ENCODE results near the gene SAXO2.
"Not testable (repeated sequence)": the region's sequence is repeated elsewhere in the genome, so short reads cannot be mapped to it uniquely, and the experiment has no call there.

The SAXO2 gene

GRCh38 chr15:82288202-82288601, 25.6 kb downstream of the SAXO2 start:
- DNase-seq = not testable (repeated sequence)

DNA sequence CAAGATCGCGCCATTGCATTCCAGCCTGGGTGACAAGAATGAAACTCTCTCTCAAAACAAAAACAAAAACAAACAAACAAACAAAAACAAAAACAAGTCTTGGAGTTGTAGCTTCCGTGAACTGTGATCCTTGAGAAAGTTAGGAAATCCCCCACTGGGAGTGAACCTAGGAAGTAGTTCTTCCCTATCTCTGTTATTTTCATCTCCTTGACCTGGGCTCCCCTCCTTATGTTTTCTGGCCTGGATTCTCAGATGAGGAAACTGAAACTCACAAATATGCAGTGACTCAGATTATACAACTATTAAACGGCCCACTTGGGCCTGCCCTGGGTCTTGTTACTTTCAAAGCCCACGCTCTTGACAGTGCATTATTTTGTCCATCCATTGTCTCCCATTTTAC, 29.7 kb downstream of the SAXO2 start:
- DNase-seq = no peak

DNA sequence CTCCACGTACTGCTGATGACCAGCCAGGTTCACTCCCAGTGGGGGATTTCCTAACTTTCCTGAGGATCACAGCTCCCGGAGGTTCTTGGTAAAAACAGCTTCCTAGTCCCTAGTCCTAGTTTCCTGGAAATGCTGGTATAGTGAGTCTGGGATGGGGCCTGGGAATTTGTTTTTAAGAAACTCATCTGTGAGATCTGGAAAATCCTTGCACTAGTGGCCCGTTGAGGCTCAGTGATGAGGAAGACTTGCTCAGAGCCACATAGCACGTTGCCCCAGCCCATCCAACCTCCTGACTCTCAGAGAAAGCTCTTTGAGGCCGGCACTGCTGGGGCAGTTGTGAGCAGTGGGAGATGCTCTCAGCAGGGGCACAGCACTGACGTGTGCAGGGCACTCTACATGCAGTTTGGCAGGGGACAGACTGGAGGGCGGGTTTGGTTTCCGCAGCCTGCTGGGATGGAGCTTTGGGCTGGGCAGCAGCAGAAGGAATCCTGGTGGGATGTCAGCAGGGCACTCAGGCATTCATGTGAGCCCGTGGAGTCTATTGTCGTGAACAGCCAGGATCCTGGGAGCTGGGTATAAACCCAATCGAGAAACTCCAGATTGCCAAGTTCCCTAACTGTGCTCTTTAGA, 31.6 kb downstream of the SAXO2 start:
- no peak for DNase-seq

DNA sequence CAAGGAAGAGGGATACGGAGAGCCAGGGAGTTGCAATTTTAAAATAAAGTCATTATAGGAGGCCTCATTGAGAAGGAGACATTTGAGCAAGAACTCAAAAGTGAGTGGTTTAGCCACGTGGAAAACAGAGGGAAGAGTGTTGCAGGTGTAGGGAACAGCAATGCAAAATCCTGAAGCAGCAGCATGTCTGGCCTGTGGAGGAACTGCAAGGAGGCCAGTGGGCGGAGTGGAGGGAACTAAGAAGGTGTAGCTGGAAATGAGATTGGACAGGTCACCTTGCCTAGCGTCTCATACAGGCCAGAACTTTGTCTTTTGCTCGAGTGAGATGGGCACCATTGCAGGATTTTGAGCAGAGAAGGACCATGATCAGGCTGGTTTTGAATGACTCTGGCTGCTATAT, 34.9 kb downstream of the SAXO2 start:
- no peak for DNase-seq

GRCh38 chr15:82298032-82298431, 35.4 kb downstream of the SAXO2 start:
- no peak for DNase-seq

DNA sequence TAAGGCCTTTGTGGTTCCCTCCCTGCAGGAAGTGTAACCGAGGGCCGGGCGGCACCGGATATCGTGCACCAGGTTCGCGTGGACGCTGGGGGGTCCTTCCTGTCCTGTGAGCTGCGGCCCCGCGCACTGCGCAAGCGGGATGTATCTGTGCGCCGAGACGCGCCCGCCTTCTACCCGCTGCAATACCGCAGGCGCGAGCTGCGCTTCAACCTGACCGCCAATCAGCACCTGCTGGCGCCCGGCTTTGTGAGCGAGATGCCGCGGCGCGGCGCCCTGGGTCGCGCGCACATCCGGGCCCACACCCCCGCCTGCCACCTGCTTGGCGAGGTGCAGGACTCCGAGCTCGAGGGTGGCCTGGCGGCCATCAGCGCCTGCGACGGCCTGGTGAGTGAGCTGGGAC, 35.9 kb downstream of the SAXO2 start:
- no peak for DNase-seq

- not testable (repeated sequence) for DNase-seq
Observed at GRCh38 chr15:82299511-82299914, 36.9 kb downstream of the SAXO2 start.

GRCh38 chr15:82300326-82300725, 37.7 kb downstream of the SAXO2 start:
- DNase-seq = not testable (repeated sequence)

- no peak for DNase-seq
Observed at GRCh38 chr15:82300883-82301282, 38.3 kb downstream of the SAXO2 start.

- DNase-seq = no peak
Observed at GRCh38 chr15:82301296-82302016, 38.8 kb downstream of the SAXO2 start.

DNA sequence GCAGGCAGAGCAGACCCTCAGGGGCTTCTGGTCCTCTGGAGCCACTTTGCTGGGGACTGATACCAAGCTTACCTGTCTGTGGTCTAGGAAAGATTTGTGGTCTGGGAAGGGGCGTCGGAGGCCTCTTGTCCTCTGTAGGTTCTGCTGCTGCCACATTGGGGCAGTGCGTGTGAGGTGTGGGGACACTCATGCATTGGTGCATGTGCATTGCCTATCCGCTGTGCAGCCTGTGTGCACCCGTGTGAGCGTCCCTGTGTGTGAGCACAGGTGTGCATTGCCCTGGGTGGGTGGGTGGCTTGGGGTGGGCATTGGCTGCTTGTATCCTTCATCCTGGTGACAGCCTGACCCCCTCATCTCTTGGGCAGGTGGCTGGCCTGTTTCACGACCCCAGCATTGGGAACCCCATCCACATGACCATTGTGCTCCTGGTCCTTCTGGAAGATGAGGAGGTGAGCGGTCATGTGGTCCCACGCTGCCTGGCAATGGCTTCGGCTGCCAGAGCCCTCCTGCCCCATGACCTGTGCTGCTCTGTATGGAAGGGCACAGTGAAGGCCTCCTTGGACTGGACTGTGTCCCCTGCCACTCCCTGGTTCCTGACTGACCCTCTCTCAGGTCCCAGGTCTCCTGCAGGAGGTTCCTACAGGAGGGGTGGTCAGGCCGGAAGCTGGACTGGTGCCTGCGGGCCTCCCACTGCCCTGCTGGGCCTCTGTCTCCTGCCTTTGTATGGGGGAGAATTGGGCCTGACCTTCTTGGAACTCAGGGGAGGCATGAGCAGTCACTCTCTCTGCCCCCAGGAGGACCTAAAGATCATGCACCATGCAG, 41.5 kb downstream of the SAXO2 start:
- no peak for DNase-seq

GRCh38 chr15:82304778-82305090, 42.1 kb downstream of the SAXO2 start:
- DNase-seq = no peak

- no peak for DNase-seq
Observed at GRCh38 chr15:82305621-82306048, 43.0 kb downstream of the SAXO2 start.

- no peak for DNase-seq
Observed at GRCh38 chr15:82306791-82307713, 44.4 kb downstream of the SAXO2 start.

GRCh38 chr15:82307714-82308081, 45.1 kb downstream of the SAXO2 start:
- no peak for DNase-seq

GRCh38 chr15:82309802-82310201, 47.2 kb downstream of the SAXO2 start:
- DNase-seq = no peak

GRCh38 chr15:82311321-82311720, 48.7 kb downstream of the SAXO2 start:
- DNase-seq = not testable (repeated sequence)

DNA sequence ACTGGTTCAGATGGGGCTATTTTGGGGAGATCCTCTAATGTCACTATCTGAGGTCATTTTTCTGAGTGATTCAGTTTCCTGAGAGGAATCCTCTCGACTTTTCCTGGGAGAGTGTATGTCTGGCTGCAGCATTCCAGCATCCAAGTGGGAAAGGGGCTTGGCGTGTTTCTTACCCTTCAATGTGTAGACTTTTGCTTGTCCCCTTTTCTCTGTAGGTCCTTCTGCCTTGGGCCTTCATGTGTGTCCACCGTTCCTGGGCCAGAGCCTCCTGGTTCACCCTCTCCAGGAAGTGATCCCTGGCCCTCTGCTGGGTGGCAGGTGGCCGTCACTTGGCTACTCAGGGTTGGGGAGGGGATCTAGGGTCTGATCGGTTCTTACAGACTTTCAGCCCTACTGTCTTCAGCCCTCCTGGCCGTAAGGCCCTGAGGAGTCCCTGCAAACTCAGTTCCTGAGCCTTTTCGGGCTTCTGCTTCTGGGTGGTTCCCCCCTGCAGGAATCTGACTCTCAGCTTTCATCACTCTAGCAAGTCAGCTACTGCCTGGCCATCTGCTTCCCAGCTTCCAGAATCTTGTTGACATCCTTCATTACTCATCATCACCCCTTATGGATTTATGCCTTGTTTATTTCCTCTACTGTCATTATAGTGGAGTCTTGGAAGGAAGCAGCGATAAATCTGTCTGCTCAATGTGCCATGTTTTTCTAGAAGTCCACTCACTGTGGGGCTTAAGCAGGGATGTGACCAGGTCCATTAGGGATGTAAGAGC, 50.1 kb downstream of the SAXO2 start:
- no peak for DNase-seq

DNA sequence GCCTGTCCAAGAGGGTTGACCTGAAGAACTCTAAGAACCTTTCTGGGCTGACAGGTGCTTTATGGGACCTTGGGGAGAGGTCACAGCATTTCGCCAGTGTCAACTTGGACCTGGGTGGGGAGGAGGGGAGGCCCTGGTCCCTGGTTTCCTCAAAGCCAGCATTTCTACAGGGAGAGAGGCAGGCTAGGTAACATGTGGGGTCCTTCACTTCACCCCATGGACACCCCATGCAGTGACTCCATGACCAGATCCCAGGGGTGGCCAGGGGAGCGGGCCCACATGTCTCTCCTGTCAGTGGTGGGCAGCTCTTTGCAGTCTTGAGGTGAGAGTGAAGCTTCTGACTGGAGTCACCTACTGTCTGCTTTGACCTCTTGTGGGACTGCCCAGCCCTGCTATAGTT, 50.8 kb downstream of the SAXO2 start:
- DNase-seq = no peak

- not testable (repeated sequence) for DNase-seq
Observed at GRCh38 chr15:82313951-82314768, 51.5 kb downstream of the SAXO2 start.
